ENCODE data around the gene MUSK.

MUSK gene

GRCh38 chr9:110635589-110635988 lies 33.0 kb upstream of the MUSK start:
- TF ChIP-seq, protein P1, sequence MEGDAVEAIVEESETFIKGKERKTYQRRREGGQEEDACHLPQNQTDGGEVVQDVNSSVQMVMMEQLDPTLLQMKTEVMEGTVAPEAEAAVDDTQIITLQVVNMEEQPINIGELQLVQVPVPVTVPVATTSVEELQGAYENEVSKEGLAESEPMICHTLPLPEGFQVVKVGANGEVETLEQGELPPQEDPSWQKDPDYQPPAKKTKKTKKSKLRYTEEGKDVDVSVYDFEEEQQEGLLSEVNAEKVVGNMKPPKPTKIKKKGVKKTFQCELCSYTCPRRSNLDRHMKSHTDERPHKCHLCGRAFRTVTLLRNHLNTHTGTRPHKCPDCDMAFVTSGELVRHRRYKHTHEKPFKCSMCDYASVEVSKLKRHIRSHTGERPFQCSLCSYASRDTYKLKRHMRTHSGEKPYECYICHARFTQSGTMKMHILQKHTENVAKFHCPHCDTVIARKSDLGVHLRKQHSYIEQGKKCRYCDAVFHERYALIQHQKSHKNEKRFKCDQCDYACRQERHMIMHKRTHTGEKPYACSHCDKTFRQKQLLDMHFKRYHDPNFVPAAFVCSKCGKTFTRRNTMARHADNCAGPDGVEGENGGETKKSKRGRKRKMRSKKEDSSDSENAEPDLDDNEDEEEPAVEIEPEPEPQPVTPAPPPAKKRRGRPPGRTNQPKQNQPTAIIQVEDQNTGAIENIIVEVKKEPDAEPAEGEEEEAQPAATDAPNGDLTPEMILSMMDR (IDR thresholded peaks at IDR 0.05; ENCODE audit: control insufficient read depth, extremely low read depth, insufficient read depth) = no peak
- no peak overlapping the region for H3K4me3 ChIP-seq (ENCODE audit: low read depth, low read length)
- no peak for DNase-seq (ENCODE audit: low read depth)

GRCh38 chr9:110638381-110638954 lies 30.1 kb upstream of the MUSK start:
- TF ChIP-seq, protein P1 (IDR thresholded peaks at IDR 0.05; ENCODE audit: control insufficient read depth, extremely low read depth, insufficient read depth) = peak; percentile 40; the same call in 1 of the 2 replicates

DNA sequence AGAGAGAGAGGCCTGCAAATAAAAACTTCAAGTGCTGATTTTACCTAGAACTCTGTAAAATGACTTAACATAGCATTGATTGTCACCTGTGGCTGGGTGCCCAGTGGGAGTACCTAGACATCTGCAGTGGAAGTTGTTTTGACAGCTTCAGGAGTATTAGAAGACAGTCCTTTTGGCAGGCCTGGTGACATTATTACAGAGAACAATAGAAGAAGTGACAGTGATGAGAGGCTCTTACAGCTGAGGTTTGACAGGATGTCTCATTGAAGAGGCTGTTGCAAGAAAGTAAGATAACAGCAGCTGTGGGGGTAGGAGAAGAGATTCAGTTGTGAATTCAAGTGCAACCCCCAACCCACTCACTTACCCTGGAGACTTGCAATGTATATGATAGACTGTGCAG lies 27.9 kb upstream of the MUSK start:
- H3K4me3 ChIP-seq (ENCODE audit: low read depth, low read length) = no peak overlapping the region
- DNase-seq (ENCODE audit: low read depth) = no peak
- TF ChIP-seq, protein P1 (IDR thresholded peaks at IDR 0.05; ENCODE audit: control insufficient read depth, extremely low read depth, insufficient read depth) = no peak

More at GRCh38 chr9:110638381-110638954, 30.1 kb upstream of the MUSK start:
- H3K4me3 ChIP-seq (ENCODE audit: low read depth, low read length) = no peak overlapping the region
- no peak for DNase-seq (ENCODE audit: low read depth)

DNA sequence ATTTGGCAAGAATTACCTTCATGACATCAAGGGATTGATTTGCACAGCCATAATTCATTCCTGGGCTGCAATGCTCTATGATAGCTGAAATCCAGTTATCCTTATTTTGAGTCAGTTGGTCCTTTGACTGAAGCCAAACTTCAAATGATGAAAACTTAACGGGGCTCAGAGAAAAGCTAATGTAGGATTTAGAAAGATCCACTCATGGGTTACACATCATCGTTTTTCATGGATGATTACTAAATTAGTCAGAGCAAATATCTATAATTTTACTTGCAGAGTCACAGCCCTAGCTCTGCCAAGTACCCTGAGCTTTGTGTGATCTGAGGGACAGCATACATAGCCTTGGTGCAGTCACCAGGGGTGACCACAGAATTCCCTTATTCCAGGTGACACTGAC lies 27.3 kb upstream of the MUSK start:
- no peak for DNase-seq (ENCODE audit: low read depth)
- TF ChIP-seq, protein P1 (IDR thresholded peaks at IDR 0.05; ENCODE audit: control insufficient read depth, extremely low read depth, insufficient read depth) = no peak
- no peak overlapping the region for H3K4me3 ChIP-seq (ENCODE audit: low read depth, low read length)

DNA sequence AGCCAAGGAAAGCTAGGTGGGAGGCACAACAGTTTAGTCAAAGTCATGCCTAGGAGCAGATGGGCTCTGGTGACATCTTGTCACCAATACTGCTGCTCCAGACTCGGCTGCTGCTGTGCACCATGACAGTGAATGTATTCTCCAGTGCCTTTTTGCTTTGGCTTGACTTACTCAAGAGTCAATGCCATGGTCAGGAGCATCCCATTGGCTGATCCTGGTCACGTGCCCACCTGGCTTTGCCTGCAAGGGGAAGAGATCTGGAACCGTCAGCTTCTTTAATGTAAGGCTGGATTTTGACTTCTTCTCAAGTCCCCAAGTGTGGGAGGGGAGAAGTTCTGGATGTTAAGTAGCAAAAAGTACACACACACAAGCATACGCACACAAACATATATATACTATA lies 19.9 kb upstream of the MUSK start:
- DNase-seq (ENCODE audit: low read depth) = no peak
- TF ChIP-seq, protein P1 (IDR thresholded peaks at IDR 0.05; ENCODE audit: control insufficient read depth, extremely low read depth, insufficient read depth) = no peak
- H3K4me3 ChIP-seq (ENCODE audit: low read depth, low read length) = no peak overlapping the region

DNA sequence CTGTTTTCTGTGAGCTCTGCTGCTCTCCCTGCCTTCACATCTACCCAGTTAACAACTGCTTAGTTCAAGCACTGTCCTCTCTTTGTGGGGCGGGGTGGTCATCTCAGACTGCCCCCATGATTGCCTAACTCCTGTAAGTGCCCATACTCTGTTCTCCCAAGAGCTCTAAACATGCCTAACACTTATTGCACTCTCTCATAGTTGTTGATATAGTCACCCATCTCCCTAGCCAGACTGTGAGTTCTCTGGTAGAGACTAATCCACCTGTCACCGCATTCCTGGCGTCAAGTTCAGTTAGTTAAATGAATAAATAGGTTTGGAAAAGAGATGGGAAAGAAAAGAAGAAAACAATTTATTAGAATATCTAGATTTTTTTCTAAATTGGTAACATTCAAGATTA lies 18.3 kb upstream of the MUSK start:
- no peak overlapping the region for H3K4me3 ChIP-seq (ENCODE audit: low read depth, low read length)
- DNase-seq (ENCODE audit: low read depth) = no peak
- TF ChIP-seq, protein P1 (IDR thresholded peaks at IDR 0.05; ENCODE audit: control insufficient read depth, extremely low read depth, insufficient read depth) = no peak

DNA sequence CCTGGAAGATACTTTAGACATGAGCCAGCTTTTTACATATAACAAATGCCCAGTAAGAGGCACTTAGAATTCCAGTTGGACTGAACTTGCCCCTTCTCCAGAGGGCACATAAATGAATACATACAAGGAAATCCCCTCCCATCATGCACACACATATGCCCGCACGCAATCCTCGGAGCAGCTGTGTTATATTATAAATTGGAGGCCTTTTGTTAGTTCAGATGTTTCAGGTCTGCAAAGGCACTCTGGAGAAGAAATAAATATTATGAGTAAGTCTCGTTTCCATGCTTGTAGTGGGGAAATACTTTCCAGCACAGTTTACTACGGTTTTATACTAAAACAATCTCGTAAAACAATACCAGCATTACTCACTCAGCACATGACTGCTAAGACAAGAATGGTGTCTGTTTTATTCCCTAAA lies 17.6 kb upstream of the MUSK start:
- no peak overlapping the region for H3K4me3 ChIP-seq (ENCODE audit: low read depth, low read length)
- DNase-seq (ENCODE audit: low read depth) = no peak
- TF ChIP-seq, protein P1 (IDR thresholded peaks at IDR 0.05; ENCODE audit: control insufficient read depth, extremely low read depth, insufficient read depth) = no peak

Data from LNCaP clone FGC (cell line).